Measurements from ENCODE around the gene CRELD2.

CRELD2 gene

GRCh38 chr22:49917974-49918910 lies at the start of gene CRELD2, which contains the start of gene ALG12:
Gene CRELD2, plus strand, starts transcription at chr22:49918634. Its CDS starts 136 bp downstream, at chr22:49918770.
Gene ALG12, minus strand, starts transcription at chr22:49918438. Its CDS starts 4,673 bp downstream, at chr22:49913765.
- peak; percentile 96 for DNase-seq (ENCODE audit: low spot score)

- no peak for DNase-seq (ENCODE audit: low spot score)
Measured at GRCh38 chr22:49869086-49869830, 49.2 kb upstream of the CRELD2 start.

- no peak for DNase-seq (ENCODE audit: low spot score)
Measured at GRCh38 chr22:49869845-49870712, 48.4 kb upstream of the CRELD2 start.

GRCh38 chr22:49871482-49871881 lies 47.0 kb upstream of the CRELD2 start:
- DNase-seq (ENCODE audit: low spot score) = peak; percentile 32

- DNase-seq (ENCODE audit: low spot score) = no peak
Measured at GRCh38 chr22:49872347-49872746, 46.1 kb upstream of the CRELD2 start.

- no peak for DNase-seq (ENCODE audit: low spot score)
Measured at GRCh38 chr22:49873228-49873940, 45.0 kb upstream of the CRELD2 start.

- no peak for DNase-seq (ENCODE audit: low spot score)
Measured at GRCh38 chr22:49877642-49878041, 40.8 kb upstream of the CRELD2 start.

- no peak for DNase-seq (ENCODE audit: low spot score)
Measured at GRCh38 chr22:49878206-49878605, 40.2 kb upstream of the CRELD2 start.

GRCh38 chr22:49879871-49880270 lies 38.6 kb upstream of the CRELD2 start:
- DNase-seq (ENCODE audit: low spot score) = no peak

- no peak for DNase-seq (ENCODE audit: low spot score)
Measured at GRCh38 chr22:49880281-49880680, 38.2 kb upstream of the CRELD2 start.

GRCh38 chr22:49881856-49882255 lies 36.6 kb upstream of the CRELD2 start:
- DNase-seq (ENCODE audit: low spot score) = no peak

GRCh38 chr22:49882519-49883293 lies 35.7 kb upstream of the CRELD2 start:
- DNase-seq (ENCODE audit: low spot score) = no peak

GRCh38 chr22:49883294-49883640 lies 35.2 kb upstream of the CRELD2 start:
- DNase-seq (ENCODE audit: low spot score) = no peak

- no peak for DNase-seq (ENCODE audit: low spot score)
Measured at GRCh38 chr22:49884075-49884474, 34.4 kb upstream of the CRELD2 start.

- no peak for DNase-seq (ENCODE audit: low spot score)
Measured at GRCh38 chr22:49884503-49885260, 33.8 kb upstream of the CRELD2 start.

GRCh38 chr22:49885281-49885680 lies 33.2 kb upstream of the CRELD2 start:
- no peak for DNase-seq (ENCODE audit: low spot score)

GRCh38 chr22:49885881-49886280 lies 32.6 kb upstream of the CRELD2 start:
- no peak for DNase-seq (ENCODE audit: low spot score)

GRCh38 chr22:49886346-49887063 lies 31.9 kb upstream of the CRELD2 start:
- DNase-seq (ENCODE audit: low spot score) = no peak

- DNase-seq (ENCODE audit: low spot score) = no peak
Measured at GRCh38 chr22:49887064-49887451, 31.4 kb upstream of the CRELD2 start.
